Naive thymus-derived CD4-positive, alpha-beta T cell (primary cell): Measurements from ENCODE around the gene ZGRF1. TPM values are rescaled to one million over a fixed set of nuclear protein-coding genes. Genes with fewer than 3 reads are reported as not detected.
A peak's percentile ranks its signal among the peaks of the same experiment; 100 is the strongest.

ENCODE experiments used
- ATAC-seq: fragments of 150-1000 bp; cut with Tn5 transposase; 2 replicates; pipeline ENCODE4 v1.10.0; 2021; ENCODE audit warnings: mild to moderate bottlenecking, moderate library complexity
- CTCF ChIA-PET: fragments of 350-600 bp; sonication (Branson Sonifier 250); formaldehyde crosslinking; loops from one replicate; lab custom pipeline; 2021; ENCODE audit warnings: antibody characterized with exemption; lab: Charles Lee
- POLR2A ChIA-PET: fragments of 350-600 bp; sonication (Branson Sonifier 250); formaldehyde crosslinking; loops from one replicate; lab custom pipeline; 2021; ENCODE audit warnings: antibody characterized with exemption, inconsistent platforms; lab: Charles Lee
- DNase-seq, 9 donors: peaks; one replicate each; pipeline versions ENCODE4 v3.0.0 to v3.0.0-alpha.2; 2020 to 2022; ENCODE audit warnings: mixed read lengths in 1 of 9
- H3K27ac ChIP-seq: one replicate; pipeline ENCODE4 v1.7.0; 2013; ENCODE audit warnings: mild to moderate bottlenecking, low read depth, low read length, moderate library complexity
- H3K27me3 ChIP-seq, 2 donors: one replicate each; pipeline ENCODE4 v1.7.0; 2013; ENCODE audit warnings: low read length in 2 of 2, mild to moderate bottlenecking in 2 of 2, moderate library complexity in 2 of 2; ENCODE audit not compliant: control insufficient read depth in 2 of 2, insufficient read depth in 2 of 2
- H3K36me3 ChIP-seq, 3 experiments: 1 replicate in 2 of 3; 2 replicates in 1 of 3; pipeline ENCODE4 v1.7.0; 2013; ENCODE audit warnings: low read length in 3 of 3, mild to moderate bottlenecking in 3 of 3, moderate library complexity in 1 of 3; ENCODE audit not compliant: insufficient read depth in 3 of 3, control insufficient read depth in 2 of 3
- H3K4me1 ChIP-seq, 2 donors: one replicate each; pipeline ENCODE4 v1.7.0; 2013; ENCODE audit warnings: low read length in 2 of 2, mild to moderate bottlenecking in 2 of 2, moderate library complexity in 1 of 2; ENCODE audit not compliant: control insufficient read depth in 2 of 2, insufficient read depth in 2 of 2
- H3K4me3 ChIP-seq: 2 replicates; pipeline ENCODE4 v1.7.0; 2013; ENCODE audit warnings: mild to moderate bottlenecking, low read length
- H3K9me3 ChIP-seq, 3 experiments: 1 replicate in 2 of 3; 2 replicates in 1 of 3; pipeline ENCODE4 v1.7.0; 2013; ENCODE audit warnings: low read length in 3 of 3; ENCODE audit not compliant: control insufficient read depth in 2 of 3
- H3K27ac Mint-ChIP-seq, 9 donors: one replicate each; pipeline ENCODE4 v1.8.0; 2020 to 2022; ENCODE audit warnings: mixed read lengths in 9 of 9, mild to moderate bottlenecking in 8 of 9, moderate library complexity in 5 of 9, inconsistent platforms in 2 of 9
- H3K27me3 Mint-ChIP-seq, 5 donors: one replicate each; pipeline ENCODE4 v1.8.0; 2021 to 2022; ENCODE audit warnings: mixed read lengths in 5 of 5, mild to moderate bottlenecking in 1 of 5
- H3K36me3 Mint-ChIP-seq, 5 donors: one replicate each; pipeline ENCODE4 v1.8.0; 2020 to 2022; ENCODE audit warnings: mixed read lengths in 5 of 5, mild to moderate bottlenecking in 3 of 5, inconsistent platforms in 1 of 5
- H3K4me1 Mint-ChIP-seq, 7 donors: one replicate each; pipeline ENCODE4 v1.8.0; 2020 to 2022; ENCODE audit warnings: mixed read lengths in 7 of 7, mild to moderate bottlenecking in 3 of 7, inconsistent platforms in 1 of 7
- H3K4me3 Mint-ChIP-seq, 10 donors: one replicate each; pipeline ENCODE4 v1.8.0; 2020 to 2022; ENCODE audit warnings: mild to moderate bottlenecking in 10 of 10, mixed read lengths in 10 of 10, moderate library complexity in 6 of 10, inconsistent platforms in 2 of 10
- H3K9me3 Mint-ChIP-seq, 11 donors: one replicate each; pipeline ENCODE4 v1.8.0; 2020 to 2022; ENCODE audit warnings: mixed read lengths in 11 of 11, mild to moderate bottlenecking in 4 of 11, inconsistent platforms in 1 of 11, moderate library complexity in 1 of 11
- intact Hi-C, 2 donors: fragments of 100-400 bp; cut with micrococcal nuclease; formaldehyde crosslinking; loops; one replicate each; pipeline ENCODE4 v1.15.1; 2023
- polyA plus RNA-seq, 2 donors: library from polyadenylated mRNA; unstranded; fragments of 300-500 nt; fragmentation: Illumina TruSeq; gene quantifications; one replicate each; pipeline ENCODE4 v1.2.3, GENCODE V29; 2021
- total RNA-seq, 6 experiments: library from RNA in 5 of 6; stranded (reverse) in 5 of 6; gene quantifications; 1 replicate in 5 of 6; 2 replicates in 1 of 6; pipeline ENCODE4 v1.2.3 and lab custom pipeline; 2021 to 2026

Gene ZGRF1
- total and polyA plus RNA-seq, 7 experiments from 2014 or later: 1.4 to 29.8 (median 10.3) TPM

GRCh38 chr4:112510291-112511092, 126.2 kb downstream of the ZGRF1 start:
- Mint-ChIP-seq H3K36me3 (peaks cover 0 to 6% (median 0%) of the 10 kb centered on the region in 5 donors), H3K27ac (peak overlapping the region in 1 of 9 donors; percentile 74), H3K9me3 (peaks cover 0 to 26% (median 16%) of the 10 kb centered on the region in 11 donors), H3K4me3 (peak overlapping the region; percentile 24 to 83 (median 65)), H3K4me1 (peaks cover 26 to 50% (median 46%) of the 10 kb centered on the region in 7 donors), H3K27me3 (peaks cover 89 to 97% (median 91%) of the 10 kb centered on the region in 5 donors)
- intact Hi-C loops: loop anchor here in 1 of 2 donors (1.0 kb wide), 1 partner anchor 224 kb away; no protein-coding TSS in a partner anchor
- ATAC-seq (peak; percentile 30), DNase-seq (no peak)
- H3K4me1 ChIP-seq: peaks cover 10 to 32% of the 10 kb centered on the region in 2 donors
- H3K27ac ChIP-seq: no peak overlapping the region
- CTCF ChIA-PET: interaction anchor here (0.6 to 1.4 kb wide), 2 partner anchors 8 to 12 kb away, joined by 3 read pairs; no protein-coding TSS in a partner anchor
- peaks cover 10 to 58% of the 10 kb centered on the region in 2 donors for H3K27me3 ChIP-seq
- H3K36me3 ChIP-seq: no peaks in the 10 kb centered on the region
- POLR2A ChIA-PET: interaction anchor here (1.4 kb wide), 1 partner anchor 11 kb away, joined by 3 read pairs; no protein-coding TSS in a partner anchor
- peak overlapping the region; percentile 21 for H3K4me3 ChIP-seq
- no peaks in the 10 kb centered on the region for H3K9me3 ChIP-seq

GRCh38 chr4:112509243-112510141, 127.2 kb downstream of the ZGRF1 start:
- Histone ChIP-seq H3K9me3 (no peaks in the 10 kb centered on the region), H3K27me3 (peaks cover 10 to 55% of the 10 kb centered on the region in 2 donors), H3K36me3 (no peaks in the 10 kb centered on the region), H3K4me1 (peaks cover 9 to 27% of the 10 kb centered on the region in 2 donors), H3K4me3 (no peak overlapping the region), H3K27ac (no peak overlapping the region)
- peaks cover 0 to 6% (median 0%) of the 10 kb centered on the region in 5 donors for H3K36me3 Mint-ChIP-seq
- intact Hi-C loops: loop anchor here in 1 of 2 donors (2.0 kb wide), 1 partner anchor 13 kb away; no protein-coding TSS in a partner anchor
- peak overlapping the region in 1 of 9 donors; percentile 56 for H3K27ac Mint-ChIP-seq
- no peak for DNase-seq
- H3K9me3 Mint-ChIP-seq: peaks cover 0 to 24% (median 15%) of the 10 kb centered on the region in 11 donors
- peaks cover 23 to 43% (median 38%) of the 10 kb centered on the region in 7 donors for H3K4me1 Mint-ChIP-seq
- ChIA-PET CTCF (interaction anchor here (1.4 kb wide), 1 partner anchor 13 kb away, joined by 3 read pairs; no protein-coding TSS in a partner anchor), POLR2A (interaction anchor here (1.4 kb wide), 1 partner anchor 12 kb away, joined by 3 read pairs; no protein-coding TSS in a partner anchor)
- ATAC-seq: no peak
- H3K27me3 Mint-ChIP-seq: peaks cover 85 to 95% (median 89%) of the 10 kb centered on the region in 5 donors
- peak overlapping the region; percentile 54 to 85 (median 68) for H3K4me3 Mint-ChIP-seq

GRCh38 chr4:112508356-112508755, 128.4 kb downstream of the ZGRF1 start:
- Histone ChIP-seq H3K36me3 (no peaks in the 10 kb centered on the region), H3K27me3 (peaks cover 10 to 45% of the 10 kb centered on the region in 2 donors), H3K27ac (no peak overlapping the region), H3K4me3 (no peak overlapping the region), H3K4me1 (peaks cover 6 to 23% of the 10 kb centered on the region in 2 donors), H3K9me3 (no peaks in the 10 kb centered on the region)
- ATAC-seq: no peak
- Mint-ChIP-seq H3K4me1 (peaks cover 18 to 34% (median 29%) of the 10 kb centered on the region in 7 donors), H3K36me3 (peaks cover 0 to 6% (median 0%) of the 10 kb centered on the region in 5 donors), H3K9me3 (peaks cover 0 to 24% (median 11%) of the 10 kb centered on the region in 11 donors), H3K27me3 (peaks cover 80 to 88% (median 86%) of the 10 kb centered on the region in 5 donors), H3K4me3 (peak overlapping the region in 5 of 10 donors; percentile 2 to 83 (median 41)), H3K27ac (no peak overlapping the region)
- no peak for DNase-seq
- POLR2A ChIA-PET: no interaction called here
- intact Hi-C loops: loop anchor here in 1 of 2 donors (2.0 kb wide), 1 partner anchor 14 kb away; no protein-coding TSS in a partner anchor
- CTCF ChIA-PET: no interaction called here

- intact Hi-C loops: no loop called here
- CTCF ChIA-PET: no interaction called here
Observed at GRCh38 chr4:112504807-112505206, 131.9 kb downstream of the ZGRF1 start.

GRCh38 chr4:112502871-112503270, 133.8 kb downstream of the ZGRF1 start:
- Histone ChIP-seq H3K27me3 (peaks cover 0 to 1% of the 10 kb centered on the region in 2 donors), H3K27ac (no peak overlapping the region), H3K4me1 (no peaks in the 10 kb centered on the region), H3K9me3 (no peaks in the 10 kb centered on the region), H3K36me3 (no peaks in the 10 kb centered on the region), H3K4me3 (no peak overlapping the region)
- H3K4me3 Mint-ChIP-seq: no peak overlapping the region
- ATAC-seq: no peak
- POLR2A ChIA-PET: interaction anchor here (1.1 kb wide), 1 partner anchor 268 kb away, joined by 3 read pairs; no protein-coding TSS in a partner anchor
- no peaks in the 10 kb centered on the region for H3K4me1 Mint-ChIP-seq
- intact Hi-C loops: no loop called here
- CTCF ChIA-PET: interaction anchor here (1.2 kb wide), 1 partner anchor 22 kb away, joined by 4 read pairs; no protein-coding TSS in a partner anchor
- no peak overlapping the region for H3K27ac Mint-ChIP-seq
- peaks cover 39 to 70% (median 59%) of the 10 kb centered on the region in 5 donors for H3K27me3 Mint-ChIP-seq
- no peak for DNase-seq
- no peaks in the 10 kb centered on the region for H3K36me3 Mint-ChIP-seq
- H3K9me3 Mint-ChIP-seq: no peaks in the 10 kb centered on the region

More at GRCh38 chr4:112504807-112505206, 131.9 kb downstream of the ZGRF1 start:
- DNase-seq (no peak), ATAC-seq (no peak)
- Mint-ChIP-seq H3K36me3 (no peaks in the 10 kb centered on the region), H3K9me3 (peaks cover 0 to 6% (median 0%) of the 10 kb centered on the region in 11 donors), H3K4me3 (no peak overlapping the region), H3K27me3 (peaks cover 58 to 81% (median 71%) of the 10 kb centered on the region in 5 donors), H3K4me1 (peaks cover 8 to 14% (median 14%) of the 10 kb centered on the region in 7 donors), H3K27ac (no peak overlapping the region)
- Histone ChIP-seq H3K9me3 (no peaks in the 10 kb centered on the region), H3K36me3 (no peaks in the 10 kb centered on the region), H3K27ac (no peak overlapping the region), H3K4me3 (no peak overlapping the region), H3K27me3 (peaks cover 7 to 16% of the 10 kb centered on the region in 2 donors), H3K4me1 (peaks cover 0 to 8% of the 10 kb centered on the region in 2 donors)
- POLR2A ChIA-PET: no interaction called here

- peaks cover 0 to 13% (median 7%) of the 10 kb centered on the region in 5 donors for H3K36me3 Mint-ChIP-seq
- DNase-seq (no peak), ATAC-seq (no peak)
- H3K27ac Mint-ChIP-seq: no peak overlapping the region
- no peak overlapping the region for H3K4me3 ChIP-seq
- H3K27me3 Mint-ChIP-seq: peaks cover 6 to 33% (median 12%) of the 10 kb centered on the region in 5 donors
- ChIA-PET POLR2A (no interaction called here), CTCF (no interaction called here)
- H3K4me1 Mint-ChIP-seq: no peaks in the 10 kb centered on the region
- peaks cover 8 to 38% (median 13%) of the 10 kb centered on the region in 11 donors for H3K9me3 Mint-ChIP-seq
- no peak overlapping the region for H3K4me3 Mint-ChIP-seq
- no peaks in the 10 kb centered on the region for H3K27me3 ChIP-seq
- intact Hi-C loops: no loop called here
- H3K9me3 ChIP-seq: no peaks in the 10 kb centered on the region
- H3K4me1 ChIP-seq: no peaks in the 10 kb centered on the region
- no peak overlapping the region for H3K27ac ChIP-seq
- H3K36me3 ChIP-seq: no peaks in the 10 kb centered on the region
Observed at GRCh38 chr4:112492321-112492720, 144.4 kb downstream of the ZGRF1 start.
